OCI-LY7 (cell line): Measurements from ENCODE around the gene HAUS6. TPM values are rescaled to one million over a fixed set of nuclear protein-coding genes. Genes with fewer than 3 reads are reported as not detected.

Experiments
- BruUV-seq: library from RNA; stranded (reverse); fragments of 400-500 nt; replicated peaks from 2 replicates; lab custom pipeline; 2021; lab: Mats Ljungman, UMichigan
- CTCF ChIA-PET: fragments of 300-600 bp; sonication (Branson Sonifier 250); formaldehyde crosslinking; loops from one replicate; lab custom pipeline; 2022; ENCODE audit warnings: antibody characterized with exemption; ENCODE audit not compliant: unreplicated experiment; lab: Charles Lee
- POLR2A ChIA-PET: fragments of 300-600 bp; sonication (Branson Sonifier 250); formaldehyde crosslinking; loops from one replicate; lab custom pipeline; 2022; ENCODE audit warnings: antibody characterized with exemption; lab: Charles Lee
- DNase-seq: peaks from one replicate; pipeline ENCODE4 v3.0.0-alpha.2; 2015; ENCODE audit warnings: low spot score
- H2AFZ ChIP-seq: fragments of 200-600 bp; sonication (generic), shearing (Covaris generic); 2 replicates; pipeline ENCODE4 v1.6.1; 2014; ENCODE audit warnings: mild to moderate bottlenecking, antibody characterized with exemption, low read length, moderate library complexity
- H3K27ac ChIP-seq: fragments of 200-600 bp; sonication (generic); 2 replicates; pipeline ENCODE4 v1.5.1; 2014; ENCODE audit warnings: mixed run types, low read depth, mild to moderate bottlenecking, moderate library complexity, low read length, inconsistent platforms; ENCODE audit not compliant: poor library complexity, severe bottlenecking
- H3K36me3 ChIP-seq: fragments of 200-600 bp; sonication (generic); 2 replicates; pipeline ENCODE4 v1.6.1; 2014; ENCODE audit warnings: mild to moderate bottlenecking, antibody characterized with exemption, low read length, moderate library complexity, mixed read lengths; ENCODE audit not compliant: insufficient read depth
- H3K4me1 ChIP-seq: fragments of 200-600 bp; sonication (generic); 2 replicates; pipeline ENCODE4 v1.5.1; 2014; ENCODE audit warnings: mild to moderate bottlenecking, low read length; ENCODE audit not compliant: insufficient read depth, poor library complexity, severe bottlenecking
- H3K4me2 ChIP-seq: fragments of 200-600 bp; sonication (generic); 2 replicates; pipeline ENCODE4 v1.6.1; 2014; ENCODE audit warnings: mild to moderate bottlenecking, low read length
- H3K4me3 ChIP-seq: fragments of 200-600 bp; sonication (generic); 2 replicates; pipeline ENCODE4 v1.5.1; 2014; ENCODE audit warnings: mild to moderate bottlenecking, low read depth, low read length; ENCODE audit not compliant: poor library complexity, severe bottlenecking
- H3K79me2 ChIP-seq: fragments of 200-600 bp; sonication (generic); 2 replicates; pipeline ENCODE4 v1.6.1; 2016; ENCODE audit warnings: low read depth, mild to moderate bottlenecking, low read length, moderate library complexity, mixed read lengths; ENCODE audit not compliant: insufficient read depth
- H3K9me2 ChIP-seq: fragments of 200-600 bp; sonication (generic); 2 replicates; pipeline ENCODE4 v1.6.1; 2016; ENCODE audit warnings: mild to moderate bottlenecking, low read length, mixed read lengths; ENCODE audit not compliant: insufficient read depth
- H3K9me3 ChIP-seq: fragments of 200-600 bp; sonication (generic); 2 replicates; pipeline ENCODE4 v1.6.1; 2014; ENCODE audit warnings: mild to moderate bottlenecking, mixed run types, low read length, mixed read lengths
- H4K20me1 ChIP-seq: fragments of 200-600 bp; sonication (generic); 2 replicates; pipeline ENCODE4 v1.6.1; 2014; ENCODE audit warnings: mild to moderate bottlenecking, antibody characterized with exemption, low read length, moderate library complexity, mixed read lengths; ENCODE audit not compliant: insufficient read depth
- EZH2phosphoT487 ChIP-seq: fragments of 200-600 bp; sonication (generic); IDR thresholded peaks from 2 replicates; pipeline ENCODE4 v1.6.1; 2018; ENCODE audit warnings: low read depth, borderline replicate concordance, mild to moderate bottlenecking, mixed run types, antibody characterized with exemption, low read length, moderate library complexity, mixed read lengths
- intact Hi-C: fragments of 100-400 bp; cut with micrococcal nuclease; formaldehyde crosslinking; loops from one replicate; pipeline ENCODE4 v1.10.0; 2022; ENCODE audit not compliant: unreplicated experiment
- total RNA-seq, 2 experiments: library from RNA; depleted of rRNA in 1 of 2; stranded (reverse); fragments of >200 nt in 1 of 2; shearing (Covaris generic) in 1 of 2; gene quantifications; 2 replicates each; pipeline ENCODE4 v1.2.3, GENCODE V29; 2014 to 2022
- TF ChIP-seq, protein P1 (sequence below): fragments of 200-600 bp; sonication (generic); conservative IDR thresholded peaks from 2 replicates; pipeline ENCODE4 v1.5.1; 2014; ENCODE audit warnings: mild to moderate bottlenecking, antibody characterized with exemption, low read length, moderate library complexity, mixed read lengths

The HAUS6 gene
- total RNA-seq, 2 experiments from 2014 or later: 25.7 to 31.5 TPM

DNA sequence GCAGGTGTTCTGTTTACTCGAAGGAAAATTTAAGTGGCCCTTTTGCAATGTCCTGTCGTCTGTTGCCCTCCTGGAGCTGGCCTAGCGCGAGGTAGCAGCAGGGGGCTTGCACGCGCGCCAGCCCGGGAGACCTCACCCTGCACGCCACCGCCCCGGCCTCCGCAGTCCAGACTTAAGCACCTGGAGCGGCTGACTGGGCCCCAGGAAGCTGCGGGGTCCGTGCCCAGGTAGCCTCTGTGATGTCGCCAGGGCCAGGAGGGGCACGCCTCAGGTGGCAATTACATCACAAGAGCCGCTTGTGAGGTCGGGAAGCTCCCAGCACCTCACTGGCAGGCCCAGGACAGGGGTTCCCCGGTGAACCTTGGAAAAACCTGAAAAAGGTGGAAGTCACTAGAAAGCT is 69.7 kb downstream of the HAUS6 start, which contains the start of gene SAXO1:
Gene SAXO1 (minus strand): TSS at position 195 of the 400 bp plus-strand sequence. CDS start 301 bp downstream, outside the sequence.
- no peaks in the 10 kb centered on the region for H3K79me2 ChIP-seq
- H3K4me1 ChIP-seq: no peaks in the 10 kb centered on the region
- H3K4me3 ChIP-seq: no peak within 1 kb of the TSS
- no peak within 1 kb of the TSS for H3K4me2 ChIP-seq
- H3K27ac ChIP-seq: no peak within 1 kb of the TSS
- TF ChIP-seq, protein P1, sequence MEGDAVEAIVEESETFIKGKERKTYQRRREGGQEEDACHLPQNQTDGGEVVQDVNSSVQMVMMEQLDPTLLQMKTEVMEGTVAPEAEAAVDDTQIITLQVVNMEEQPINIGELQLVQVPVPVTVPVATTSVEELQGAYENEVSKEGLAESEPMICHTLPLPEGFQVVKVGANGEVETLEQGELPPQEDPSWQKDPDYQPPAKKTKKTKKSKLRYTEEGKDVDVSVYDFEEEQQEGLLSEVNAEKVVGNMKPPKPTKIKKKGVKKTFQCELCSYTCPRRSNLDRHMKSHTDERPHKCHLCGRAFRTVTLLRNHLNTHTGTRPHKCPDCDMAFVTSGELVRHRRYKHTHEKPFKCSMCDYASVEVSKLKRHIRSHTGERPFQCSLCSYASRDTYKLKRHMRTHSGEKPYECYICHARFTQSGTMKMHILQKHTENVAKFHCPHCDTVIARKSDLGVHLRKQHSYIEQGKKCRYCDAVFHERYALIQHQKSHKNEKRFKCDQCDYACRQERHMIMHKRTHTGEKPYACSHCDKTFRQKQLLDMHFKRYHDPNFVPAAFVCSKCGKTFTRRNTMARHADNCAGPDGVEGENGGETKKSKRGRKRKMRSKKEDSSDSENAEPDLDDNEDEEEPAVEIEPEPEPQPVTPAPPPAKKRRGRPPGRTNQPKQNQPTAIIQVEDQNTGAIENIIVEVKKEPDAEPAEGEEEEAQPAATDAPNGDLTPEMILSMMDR: no peak
- no peak for TF ChIP-seq EZH2phosphoT487
- ChIA-PET CTCF (no interaction called here), POLR2A (interaction anchor here (1.0 kb wide), 1 partner anchor 18 kb away, joined by 3 read pairs; no protein-coding TSS in a partner anchor)
- no peaks in the 10 kb centered on the region for H3K36me3 ChIP-seq
- no peak for DNase-seq
- no peaks in the 10 kb centered on the region for H4K20me1 ChIP-seq
- intact Hi-C loops: no loop called here
- H3K9me2 ChIP-seq: no peaks in the 10 kb centered on the region
- H3K9me3 ChIP-seq: no peaks in the 10 kb centered on the region
- BruUV-seq: no TSS peak
- no peak within 1 kb of the TSS for H2AFZ ChIP-seq

DNA sequence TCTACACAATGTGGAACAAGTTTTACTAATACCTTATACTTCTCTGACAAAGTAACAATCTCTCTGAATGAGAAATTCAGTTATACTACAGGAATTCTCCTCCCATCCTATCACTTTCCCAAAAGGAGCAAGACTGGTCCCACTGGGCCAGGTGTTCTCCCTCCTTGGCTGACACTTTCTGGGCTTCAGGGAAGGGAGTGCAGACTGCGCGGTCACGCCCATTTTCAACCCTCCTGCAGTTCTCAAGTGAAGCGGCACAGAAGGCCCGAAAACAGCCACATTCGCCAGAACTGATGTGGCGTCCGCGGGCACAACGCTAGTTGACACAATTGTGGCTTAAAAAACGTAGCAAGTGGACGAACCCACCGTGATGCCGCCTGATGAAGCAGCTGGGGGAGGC is 70.3 kb downstream of the HAUS6 start:
- H3K27ac ChIP-seq: no peak overlapping the region
- intact Hi-C loops: no loop called here
- no peaks in the 10 kb centered on the region for H4K20me1 ChIP-seq
- ChIA-PET CTCF (no interaction called here), POLR2A (no interaction called here)
- H2AFZ ChIP-seq: no peak overlapping the region
- BruUV-seq: no TSS peak
- H3K36me3 ChIP-seq: no peaks in the 10 kb centered on the region
- no peaks in the 10 kb centered on the region for H3K4me1 ChIP-seq
- no peak overlapping the region for H3K4me3 ChIP-seq
- no peak overlapping the region for H3K4me2 ChIP-seq
- no peak for DNase-seq
- TF ChIP-seq, protein P1: no peak
- no peak for TF ChIP-seq EZH2phosphoT487
- no peaks in the 10 kb centered on the region for H3K79me2 ChIP-seq
- H3K9me2 ChIP-seq: no peaks in the 10 kb centered on the region
- no peaks in the 10 kb centered on the region for H3K9me3 ChIP-seq

DNA sequence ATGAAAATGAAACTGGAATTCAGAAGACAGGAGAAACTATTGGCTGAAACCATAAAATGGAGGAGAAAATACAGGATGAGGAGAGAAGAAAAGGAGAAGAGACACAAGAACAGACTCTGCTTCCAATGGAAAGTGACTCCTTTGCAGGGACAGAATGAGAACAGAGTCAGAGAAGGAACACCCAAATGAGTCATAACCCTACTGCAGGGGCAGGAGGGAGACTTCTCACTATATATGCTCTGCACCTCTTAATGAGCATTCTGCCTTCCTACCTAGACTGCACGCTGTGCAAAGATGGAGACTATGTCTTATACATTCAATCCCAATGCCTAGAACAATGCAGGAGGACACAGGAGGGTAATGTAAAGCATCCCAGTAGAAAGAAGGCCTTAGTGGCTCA is 71.8 kb downstream of the HAUS6 start:
- H2AFZ ChIP-seq: no peak overlapping the region
- no peaks in the 10 kb centered on the region for H3K36me3 ChIP-seq
- H3K9me2 ChIP-seq: no peaks in the 10 kb centered on the region
- no peak for DNase-seq
- TF ChIP-seq, protein P1: no peak
- no peak for TF ChIP-seq EZH2phosphoT487
- no peak overlapping the region for H3K4me3 ChIP-seq
- BruUV-seq: no TSS peak
- H3K4me2 ChIP-seq: no peak overlapping the region
- no peaks in the 10 kb centered on the region for H3K9me3 ChIP-seq
- no peaks in the 10 kb centered on the region for H4K20me1 ChIP-seq
- intact Hi-C loops: no loop called here
- ChIA-PET CTCF (no interaction called here), POLR2A (no interaction called here)
- H3K4me1 ChIP-seq: no peaks in the 10 kb centered on the region
- no peak overlapping the region for H3K27ac ChIP-seq
- H3K79me2 ChIP-seq: no peaks in the 10 kb centered on the region
